Progenitor cell of endocrine pancreas (in vitro differentiated cells): ENCODE data around the gene ACTRT2. TPM values are rescaled to one million over a fixed set of nuclear protein-coding genes. Genes with fewer than 3 reads are reported as not detected.

Experiments used
- DNase-seq: peaks from one replicate; pipeline ENCODE4 v3.0.0; 2021; ENCODE audit warnings: low spot score; ENCODE audit not compliant: unreplicated experiment
- H3K27ac Mint-ChIP-seq: 2 replicates; pipeline ENCODE4 v1.8.0; 2021; ENCODE audit warnings: mild to moderate bottlenecking, moderate library complexity, mixed read lengths
- H3K27me3 Mint-ChIP-seq: 2 replicates; pipeline ENCODE4 v1.8.0; 2021; ENCODE audit warnings: mixed read lengths
- H3K36me3 Mint-ChIP-seq: 2 replicates; pipeline ENCODE4 v1.8.0; 2022; ENCODE audit warnings: mixed read lengths; ENCODE audit not compliant: insufficient read depth
- H3K4me1 Mint-ChIP-seq: 2 replicates; pipeline ENCODE4 v1.8.0; 2021; ENCODE audit warnings: low read depth, mixed read lengths
- H3K4me3 Mint-ChIP-seq: 2 replicates; pipeline ENCODE4 v1.8.0; 2021; ENCODE audit warnings: low read depth, mild to moderate bottlenecking, moderate library complexity, mixed read lengths
- H3K9me3 Mint-ChIP-seq: 2 replicates; pipeline ENCODE4 v1.8.0; 2021; ENCODE audit warnings: low read depth, mixed read lengths
- CTCF ChIP-seq: fragments of 200-600 bp; sonication (generic); IDR thresholded peaks from one replicate; pipeline ENCODE4 v1.5.0; 2021; ENCODE audit warnings: antibody characterized with exemption, mild to moderate bottlenecking; ENCODE audit not compliant: unreplicated experiment
- total RNA-seq: library from RNA; stranded (reverse); gene quantifications from 2 replicates; pipeline ENCODE4 v1.2.1, GENCODE V29; 2021

The ACTRT2 gene
- total RNA-seq, 1 donor from 2014 or later: not detected

GRCh38 chr1:3053366-3053980 lies 32.2 kb downstream of the ACTRT2 start:
- peaks cover 3% of the 10 kb centered on the region for H3K4me1 Mint-ChIP-seq
- peaks cover 5% of the 10 kb centered on the region for H3K9me3 Mint-ChIP-seq
- no peak for TF ChIP-seq CTCF
- no peak for DNase-seq
- H3K27ac Mint-ChIP-seq: no peak overlapping the region
- peaks cover 2% of the 10 kb centered on the region for H3K36me3 Mint-ChIP-seq
- H3K4me3 Mint-ChIP-seq: no peak overlapping the region
- H3K27me3 Mint-ChIP-seq: peaks cover 34% of the 10 kb centered on the region

- DNase-seq: no peak
- TF ChIP-seq CTCF: no peak
- Mint-ChIP-seq H3K4me3 (no peak overlapping the region), H3K36me3 (peaks cover 4% of the 10 kb centered on the region), H3K9me3 (peaks cover 5% of the 10 kb centered on the region), H3K27me3 (peaks cover 34% of the 10 kb centered on the region), H3K4me1 (peaks cover 3% of the 10 kb centered on the region), H3K27ac (no peak overlapping the region)
These were observed 32.7 kb downstream of the ACTRT2 start for GRCh38 chr1:3053986-3054385.

- Mint-ChIP-seq H3K27ac (no peak overlapping the region), H3K27me3 (peaks cover 34% of the 10 kb centered on the region), H3K4me3 (no peak overlapping the region), H3K36me3 (peaks cover 5% of the 10 kb centered on the region), H3K4me1 (peaks cover 3% of the 10 kb centered on the region), H3K9me3 (peaks cover 5% of the 10 kb centered on the region)
- DNase-seq: no peak
- TF ChIP-seq CTCF: no peak
These were observed 33.2 kb downstream of the ACTRT2 start for GRCh38 chr1:3054474-3054873.

GRCh38 chr1:3055051-3055450 lies 33.8 kb downstream of the ACTRT2 start:
- Mint-ChIP-seq H3K27me3 (peaks cover 34% of the 10 kb centered on the region), H3K9me3 (peaks cover 5% of the 10 kb centered on the region), H3K4me3 (no peak overlapping the region), H3K4me1 (peaks cover 3% of the 10 kb centered on the region), H3K36me3 (peaks cover 5% of the 10 kb centered on the region), H3K27ac (no peak overlapping the region)
- no peak for DNase-seq
- TF ChIP-seq CTCF: no peak

GRCh38 chr1:3056641-3057040 lies 35.4 kb downstream of the ACTRT2 start:
- DNase-seq: no peak
- peaks cover 6% of the 10 kb centered on the region for H3K36me3 Mint-ChIP-seq
- H3K4me1 Mint-ChIP-seq: peaks cover 8% of the 10 kb centered on the region
- no peak for TF ChIP-seq CTCF
- H3K27me3 Mint-ChIP-seq: peaks cover 34% of the 10 kb centered on the region
- peaks cover 5% of the 10 kb centered on the region for H3K9me3 Mint-ChIP-seq
- no peak overlapping the region for H3K27ac Mint-ChIP-seq
- no peak overlapping the region for H3K4me3 Mint-ChIP-seq
